Measurements from ENCODE around the gene KCNK18.

- no peak for TF ChIP-seq CTCF (IDR thresholded peaks at IDR 0.05; ENCODE audit: borderline replicate concordance, extremely low read depth, low read length, poor library complexity, severe bottlenecking)
- no peak for TF ChIP-seq EZH2 (IDR thresholded peaks at IDR 0.05; ENCODE audit: borderline replicate concordance, low read depth, low read length, severe bottlenecking)
Measured at GRCh38 chr10:117253908-117254307, 56.6 kb downstream of the KCNK18 start.
